Osteocyte (in vitro differentiated cells): ENCODE data around the gene ATXN7L3B. TPM values are rescaled to one million over a fixed set of nuclear protein-coding genes. Genes with fewer than 3 reads are reported as not detected.
A peak's percentile ranks its signal among the peaks of the same experiment; 100 is the strongest.

Experiments used
- DNase-seq: peaks from one replicate; pipeline ENCODE4 v3.0.0; 2021; ENCODE audit warnings: mixed read lengths; ENCODE audit not compliant: unreplicated experiment; ENCODE audit errors: extremely low spot score
- H3K27ac Mint-ChIP-seq: one replicate; pipeline ENCODE4 v1.8.0; 2021; ENCODE audit warnings: mild to moderate bottlenecking, mixed read lengths; ENCODE audit not compliant: unreplicated experiment
- H3K27me3 Mint-ChIP-seq: one replicate; pipeline ENCODE4 v1.8.0; 2021; ENCODE audit warnings: mixed read lengths; ENCODE audit not compliant: unreplicated experiment
- H3K36me3 Mint-ChIP-seq: one replicate; pipeline ENCODE4 v1.8.0; 2021; ENCODE audit warnings: mixed read lengths; ENCODE audit not compliant: unreplicated experiment
- H3K4me1 Mint-ChIP-seq: one replicate; pipeline ENCODE4 v1.8.0; 2021; ENCODE audit warnings: mixed read lengths; ENCODE audit not compliant: unreplicated experiment
- H3K4me3 Mint-ChIP-seq: one replicate; pipeline ENCODE4 v1.8.0; 2021; ENCODE audit warnings: mild to moderate bottlenecking, moderate library complexity, mixed read lengths; ENCODE audit not compliant: unreplicated experiment
- H3K9me3 Mint-ChIP-seq: one replicate; pipeline ENCODE4 v1.8.0; 2021; ENCODE audit warnings: mixed read lengths; ENCODE audit not compliant: unreplicated experiment
- CTCF ChIP-seq: fragments of 200-600 bp; sonication (generic); IDR thresholded peaks from 2 replicates; pipeline ENCODE4 v1.5.0; 2021; ENCODE audit warnings: antibody characterized with exemption, mild to moderate bottlenecking, moderate library complexity
- long read RNA-seq: library from polyadenylated mRNA; unstranded; transcript quantifications from one replicate; pipeline ENCODE4 v2.0.0, GENCODE V29; 2021
- total RNA-seq: library from RNA; stranded (reverse); gene quantifications from 2 replicates; pipeline ENCODE4 v1.2.1, GENCODE V29; 2021

The ATXN7L3B gene
- 34.2 and 34.3 TPM in 2 replicates for total RNA-seq
- long read RNA-seq, full-length matches to known transcripts = 291 of 292 reads
- long read RNA-seq, partial matches to known transcripts = 0 of 292 reads
- long read RNA-seq, other reads (novel, unspliced or antisense) = 1 of 292 reads

GRCh38 chr12:74537707-74538385, at the start of gene ATXN7L3B:
Gene ATXN7L3B (plus strand): TSS chr12:74537835. CDS start chr12:74538113, 278 bp downstream.
- peak; percentile 98 for DNase-seq
- peak within 1 kb of the TSS; percentile 93 for H3K4me3 Mint-ChIP-seq
- peaks cover 45% of the 10 kb centered on the region for H3K4me1 Mint-ChIP-seq
- H3K27me3 Mint-ChIP-seq = peaks cover 6% of the 10 kb centered on the region
- H3K36me3 Mint-ChIP-seq = peaks cover 37% of the 10 kb centered on the region
- H3K9me3 Mint-ChIP-seq = no peaks in the 10 kb centered on the region
- H3K27ac Mint-ChIP-seq = peak within 1 kb of the TSS; percentile 99
- no peak for TF ChIP-seq CTCF

GRCh38 chr12:74488134-74488533, 49.5 kb upstream of the ATXN7L3B start:
- Mint-ChIP-seq H3K27me3 (peaks cover 8% of the 10 kb centered on the region), H3K4me1 (no peaks in the 10 kb centered on the region), H3K27ac (no peak overlapping the region), H3K9me3 (no peaks in the 10 kb centered on the region), H3K4me3 (no peak overlapping the region), H3K36me3 (no peaks in the 10 kb centered on the region)
- no peak for DNase-seq
- no peak for TF ChIP-seq CTCF

- DNase-seq = no peak
- H3K4me1 Mint-ChIP-seq = no peaks in the 10 kb centered on the region
- no peak overlapping the region for H3K27ac Mint-ChIP-seq
- H3K4me3 Mint-ChIP-seq = no peak overlapping the region
- peaks cover 12% of the 10 kb centered on the region for H3K27me3 Mint-ChIP-seq
- no peaks in the 10 kb centered on the region for H3K36me3 Mint-ChIP-seq
- no peaks in the 10 kb centered on the region for H3K9me3 Mint-ChIP-seq
- TF ChIP-seq CTCF = no peak
Measured at GRCh38 chr12:74489543-74489942, 48.1 kb upstream of the ATXN7L3B start.

GRCh38 chr12:74490390-74491064, 47.1 kb upstream of the ATXN7L3B start:
- Mint-ChIP-seq H3K36me3 (no peaks in the 10 kb centered on the region), H3K27me3 (peaks cover 12% of the 10 kb centered on the region), H3K27ac (no peak overlapping the region), H3K4me3 (no peak overlapping the region), H3K4me1 (no peaks in the 10 kb centered on the region), H3K9me3 (no peaks in the 10 kb centered on the region)
- no peak for TF ChIP-seq CTCF
- no peak for DNase-seq

GRCh38 chr12:74491374-74491773, 46.3 kb upstream of the ATXN7L3B start:
- Mint-ChIP-seq H3K27me3 (peaks cover 12% of the 10 kb centered on the region), H3K27ac (no peak overlapping the region), H3K9me3 (no peaks in the 10 kb centered on the region), H3K4me3 (no peak overlapping the region), H3K4me1 (no peaks in the 10 kb centered on the region), H3K36me3 (no peaks in the 10 kb centered on the region)
- TF ChIP-seq CTCF = no peak
- no peak for DNase-seq
